Ishikawa (cell line): ENCODE measurements around the gene QRSL1.

ENCODE experiments used
- CEBPB ChIP-seq: IDR thresholded peaks from 2 replicates; pipeline ENCODE4 v1.6.1; 2012
- EGR1 ChIP-seq: IDR thresholded peaks from 2 replicates; pipeline ENCODE4 v1.6.1; 2012
- EP300 ChIP-seq: IDR thresholded peaks from 2 replicates; pipeline ENCODE4 v1.6.1; 2012; ENCODE audit warnings: borderline replicate concordance
- RAD21 ChIP-seq: IDR thresholded peaks from 2 replicates; pipeline ENCODE4 v1.6.1; 2012; ENCODE audit warnings: low read depth
- TEAD4 ChIP-seq: IDR thresholded peaks from 2 replicates; pipeline ENCODE4 v1.6.1; 2012
- YY1 ChIP-seq: IDR thresholded peaks from 2 replicates; pipeline ENCODE4 v1.6.1; 2012; ENCODE audit warnings: low read depth
- TF ChIP-seq, protein P1 (sequence below): IDR thresholded peaks from 2 replicates; pipeline ENCODE4 v1.6.1; 2012

DNA sequence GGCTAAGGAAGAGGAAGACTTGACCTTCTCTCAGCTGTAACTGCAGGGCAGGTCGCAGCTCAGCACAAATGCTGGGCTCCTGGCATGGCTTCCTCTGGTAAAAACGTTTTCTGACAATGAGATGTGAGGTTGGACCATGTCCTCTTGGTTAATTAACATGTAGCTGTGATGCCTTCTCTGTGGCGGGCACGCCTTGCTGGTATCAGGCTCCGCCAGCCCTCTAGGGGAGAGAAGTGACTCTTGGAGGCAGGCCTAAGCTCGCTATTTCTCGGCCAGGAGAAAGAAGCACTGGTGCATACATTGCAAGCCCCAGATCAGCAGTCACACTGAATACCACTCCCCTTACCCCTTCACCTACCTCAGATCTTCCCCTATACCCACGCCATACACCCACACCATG lies 65.0 kb downstream of the QRSL1 start:
- TF ChIP-seq RAD21 (no peak), EGR1 (no peak), CEBPB (no peak), EP300 (no peak), YY1 (no peak), TEAD4 (no peak)
- TF ChIP-seq, protein P1, sequence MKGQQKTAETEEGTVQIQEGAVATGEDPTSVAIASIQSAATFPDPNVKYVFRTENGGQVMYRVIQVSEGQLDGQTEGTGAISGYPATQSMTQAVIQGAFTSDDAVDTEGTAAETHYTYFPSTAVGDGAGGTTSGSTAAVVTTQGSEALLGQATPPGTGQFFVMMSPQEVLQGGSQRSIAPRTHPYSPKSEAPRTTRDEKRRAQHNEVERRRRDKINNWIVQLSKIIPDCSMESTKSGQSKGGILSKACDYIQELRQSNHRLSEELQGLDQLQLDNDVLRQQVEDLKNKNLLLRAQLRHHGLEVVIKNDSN: no peak
